ENCODE results near the gene TLR3. TPM values are rescaled to one million over a fixed set of nuclear protein-coding genes. Genes with fewer than 3 reads are reported as not detected.
A peak's percentile ranks its signal among the peaks of the same experiment; 100 is the strongest.

Gene TLR3
- total and polyA plus RNA-seq, 12 donors: 1.3 to 27.2 (median 12.8) TPM

- no peaks in the 10 kb centered on the region for H3K4me1 ChIP-seq (replicated peaks in 1 of 2)
- 78 to 88% (median 86%) methylated on average over 5 of the region's 5 CpGs for WGBS, 4 donors
- no peaks in the 10 kb centered on the region for H3K36me3 ChIP-seq (replicated peaks in 1 of 2)
- no peak for TF ChIP-seq CTCF (IDR thresholded peaks at IDR 0.05)
- no peak for TF ChIP-seq POLR2A (IDR thresholded peaks at IDR 0.05)
- intact Hi-C loops (cut with DNase I): no loop called here
- no peak overlapping the region for H3K27ac ChIP-seq
- H3K27me3 ChIP-seq: no peaks in the 10 kb centered on the region
- DNase-seq: no peak
- no peak overlapping the region for H3K4me3 ChIP-seq
- H3K9me3 ChIP-seq (replicated peaks in 1 of 3): no peaks in the 10 kb centered on the region
Measured at GRCh38 chr4:186097386-186097785, 28.4 kb downstream of the TLR3 start.

- Histone ChIP-seq H3K36me3 (replicated peaks in 1 of 2) (no peaks in the 10 kb centered on the region), H3K9me3 (replicated peaks in 1 of 3) (no peaks in the 10 kb centered on the region), H3K4me1 (replicated peaks in 1 of 2) (peaks cover 9 to 14% of the 10 kb centered on the region in 2 donors), H3K27ac (no peak overlapping the region), H3K27me3 (no peaks in the 10 kb centered on the region), H3K4me3 (no peak overlapping the region)
- 90 to 94% (median 93%) methylated on average over 12 of the region's 12 CpGs for WGBS, 4 donors
- no peak for TF ChIP-seq POLR2A (IDR thresholded peaks at IDR 0.05)
- TF ChIP-seq CTCF (IDR thresholded peaks at IDR 0.05): no peak
- intact Hi-C loops (cut with DNase I): no loop called here
- DNase-seq: no peak
Measured at GRCh38 chr4:186102931-186103330, 34.0 kb downstream of the TLR3 start.

- Histone ChIP-seq H3K9me3 (replicated peaks in 1 of 3) (no peaks in the 10 kb centered on the region), H3K27ac (no peak within 1 kb of the TSS), H3K4me1 (replicated peaks in 1 of 2) (peaks cover 9 to 14% of the 10 kb centered on the region in 2 donors), H3K36me3 (replicated peaks in 1 of 2) (no peaks in the 10 kb centered on the region), H3K4me3 (peak within 1 kb of the TSS in 2 of 4 donors; percentile 56 to 74), H3K27me3 (no peaks in the 10 kb centered on the region)
- DNase-seq: peak in 6 of 7 donors; percentile 24 to 68 (median 44)
- WGBS, 4 donors: 18 to 61% (median 40%) methylated on average over 15 to 57 of the region's 57 CpGs
- TF ChIP-seq POLR2A (IDR thresholded peaks at IDR 0.05): no peak
- TF ChIP-seq CTCF (IDR thresholded peaks at IDR 0.05): no peak
- intact Hi-C loops (cut with DNase I): no loop called here
Measured at GRCh38 chr4:186104114-186104889, 35.3 kb downstream of the TLR3 start, which contains the start of gene FAM149A. TSS of gene FAM149A (plus strand) at chr4:186104704.

GRCh38 chr4:186104890-186105646 is 36.1 kb downstream of the TLR3 start:
- DNase-seq: peak in 4 of 7 donors; percentile 17 to 33 (median 21)
- peaks cover 9 to 14% of the 10 kb centered on the region in 2 donors for H3K4me1 ChIP-seq (replicated peaks in 1 of 2)
- no peaks in the 10 kb centered on the region for H3K27me3 ChIP-seq
- WGBS, 4 donors: 3 to 12% (median 5%) methylated on average over 6 to 83 of the region's 83 CpGs
- H3K27ac ChIP-seq: no peak overlapping the region
- peak overlapping the region in 2 of 4 donors; percentile 56 to 74 for H3K4me3 ChIP-seq
- H3K9me3 ChIP-seq (replicated peaks in 1 of 3): no peaks in the 10 kb centered on the region
- TF ChIP-seq CTCF (IDR thresholded peaks at IDR 0.05) (no peak), POLR2A (IDR thresholded peaks at IDR 0.05) (no peak)
- intact Hi-C loops (cut with DNase I): no loop called here
- no peaks in the 10 kb centered on the region for H3K36me3 ChIP-seq (replicated peaks in 1 of 2)

All from adrenal gland (tissue), 12 donors.